ENCODE data around the gene CDHR2.
A peak's percentile ranks its signal among the peaks of the same experiment; 100 is the strongest.

Gene CDHR2, protein sequence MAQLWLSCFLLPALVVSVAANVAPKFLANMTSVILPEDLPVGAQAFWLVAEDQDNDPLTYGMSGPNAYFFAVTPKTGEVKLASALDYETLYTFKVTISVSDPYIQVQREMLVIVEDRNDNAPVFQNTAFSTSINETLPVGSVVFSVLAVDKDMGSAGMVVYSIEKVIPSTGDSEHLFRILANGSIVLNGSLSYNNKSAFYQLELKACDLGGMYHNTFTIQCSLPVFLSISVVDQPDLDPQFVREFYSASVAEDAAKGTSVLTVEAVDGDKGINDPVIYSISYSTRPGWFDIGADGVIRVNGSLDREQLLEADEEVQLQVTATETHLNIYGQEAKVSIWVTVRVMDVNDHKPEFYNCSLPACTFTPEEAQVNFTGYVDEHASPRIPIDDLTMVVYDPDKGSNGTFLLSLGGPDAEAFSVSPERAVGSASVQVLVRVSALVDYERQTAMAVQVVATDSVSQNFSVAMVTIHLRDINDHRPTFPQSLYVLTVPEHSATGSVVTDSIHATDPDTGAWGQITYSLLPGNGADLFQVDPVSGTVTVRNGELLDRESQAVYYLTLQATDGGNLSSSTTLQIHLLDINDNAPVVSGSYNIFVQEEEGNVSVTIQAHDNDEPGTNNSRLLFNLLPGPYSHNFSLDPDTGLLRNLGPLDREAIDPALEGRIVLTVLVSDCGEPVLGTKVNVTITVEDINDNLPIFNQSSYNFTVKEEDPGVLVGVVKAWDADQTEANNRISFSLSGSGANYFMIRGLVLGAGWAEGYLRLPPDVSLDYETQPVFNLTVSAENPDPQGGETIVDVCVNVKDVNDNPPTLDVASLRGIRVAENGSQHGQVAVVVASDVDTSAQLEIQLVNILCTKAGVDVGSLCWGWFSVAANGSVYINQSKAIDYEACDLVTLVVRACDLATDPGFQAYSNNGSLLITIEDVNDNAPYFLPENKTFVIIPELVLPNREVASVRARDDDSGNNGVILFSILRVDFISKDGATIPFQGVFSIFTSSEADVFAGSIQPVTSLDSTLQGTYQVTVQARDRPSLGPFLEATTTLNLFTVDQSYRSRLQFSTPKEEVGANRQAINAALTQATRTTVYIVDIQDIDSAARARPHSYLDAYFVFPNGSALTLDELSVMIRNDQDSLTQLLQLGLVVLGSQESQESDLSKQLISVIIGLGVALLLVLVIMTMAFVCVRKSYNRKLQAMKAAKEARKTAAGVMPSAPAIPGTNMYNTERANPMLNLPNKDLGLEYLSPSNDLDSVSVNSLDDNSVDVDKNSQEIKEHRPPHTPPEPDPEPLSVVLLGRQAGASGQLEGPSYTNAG (N-terminal part only)

GRCh38 chr5:176548967-176549444 is at the start of gene CDHR2:
Gene CDHR2, plus strand, starts transcription at chr5:176549342. Its CDS starts 16,011 bp downstream, at chr5:176565353.
- DNase-seq (ENCODE audit: low read depth) = no peak

- peak; percentile 13 for DNase-seq (ENCODE audit: low read depth)
These were observed 48.6 kb upstream of the CDHR2 start for GRCh38 chr5:176500511-176500910.

GRCh38 chr5:176501333-176501732 is 47.8 kb upstream of the CDHR2 start:
- DNase-seq (ENCODE audit: low read depth) = peak; percentile 78

GRCh38 chr5:176503496-176503895 is 45.6 kb upstream of the CDHR2 start:
- DNase-seq (ENCODE audit: low read depth) = no peak

GRCh38 chr5:176507911-176508310 is 41.2 kb upstream of the CDHR2 start:
- no peak for DNase-seq (ENCODE audit: low read depth)

DNA sequence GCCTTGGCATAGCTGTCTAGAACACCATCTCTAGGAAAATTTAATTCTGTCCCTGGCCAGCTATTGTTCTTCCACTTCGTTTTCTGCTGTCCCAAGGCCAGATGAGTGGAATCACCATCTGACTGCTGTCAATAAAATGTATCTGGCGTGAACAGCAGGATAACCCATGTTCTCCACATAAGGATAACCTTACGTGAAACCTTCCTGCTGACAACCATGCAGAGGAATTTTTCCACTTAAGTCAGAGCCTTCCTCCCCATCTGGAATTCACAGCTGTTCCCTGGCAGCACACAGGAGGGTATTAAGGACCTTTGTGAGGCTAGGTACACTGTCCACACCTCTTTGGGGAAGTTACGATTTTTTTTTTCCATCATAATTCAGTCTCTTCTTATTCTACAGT is 40.5 kb upstream of the CDHR2 start:
- no peak for DNase-seq (ENCODE audit: low read depth)

DNA sequence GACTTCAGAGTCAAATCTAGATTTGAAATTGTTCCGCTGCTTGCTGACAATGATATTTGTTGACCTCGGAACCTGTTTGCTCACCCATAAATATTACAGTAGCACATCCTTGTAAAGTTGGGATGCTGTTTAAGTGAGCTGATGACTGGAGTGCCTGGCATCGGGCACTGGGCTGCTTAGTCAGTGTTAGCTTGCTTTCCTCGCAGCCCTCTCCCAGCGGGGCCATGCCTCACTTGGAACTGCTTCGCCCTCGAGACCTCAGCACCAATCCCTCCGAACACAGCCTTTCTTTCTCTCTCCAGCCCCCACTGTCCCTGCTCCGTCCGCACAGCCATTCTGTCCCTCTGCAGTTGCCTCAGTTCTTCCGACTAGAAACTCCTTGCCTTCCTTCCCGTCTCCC is 35.4 kb upstream of the CDHR2 start:
- no peak for DNase-seq (ENCODE audit: low read depth)

DNA sequence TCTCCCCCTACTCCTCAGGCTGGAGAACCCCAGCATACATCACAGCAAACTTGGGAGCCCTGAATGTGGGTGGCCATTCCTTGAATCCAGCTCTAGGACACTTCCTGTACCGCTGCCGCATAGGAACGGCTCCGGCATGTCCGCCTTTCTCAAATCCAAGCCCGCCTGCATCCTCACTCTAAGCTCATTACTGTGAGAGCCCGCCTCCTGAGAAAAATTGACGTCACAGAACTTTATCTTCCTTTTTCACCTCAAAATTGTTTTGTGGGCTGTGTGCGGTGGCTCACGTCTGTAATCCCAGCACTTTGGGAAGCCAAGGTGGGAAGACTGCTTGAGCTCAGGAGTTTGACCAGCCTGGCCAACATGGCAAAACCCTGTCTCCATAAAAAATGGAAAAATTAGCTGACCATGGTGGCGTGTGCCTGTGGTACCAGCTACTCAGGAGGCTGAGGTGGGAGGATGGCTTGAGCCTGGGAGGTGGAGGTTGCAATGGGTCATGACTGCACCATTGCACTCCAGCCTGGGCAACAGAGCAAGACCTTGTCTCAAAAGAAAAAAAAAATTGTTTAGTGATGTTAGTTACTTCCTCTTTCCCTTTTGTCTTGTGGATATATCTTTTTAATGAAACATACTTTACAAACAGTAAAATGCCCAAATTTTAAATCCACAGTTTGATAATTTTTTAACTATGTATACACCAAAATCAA is 34.7 kb upstream of the CDHR2 start:
- no peak for DNase-seq (ENCODE audit: low read depth)

DNA sequence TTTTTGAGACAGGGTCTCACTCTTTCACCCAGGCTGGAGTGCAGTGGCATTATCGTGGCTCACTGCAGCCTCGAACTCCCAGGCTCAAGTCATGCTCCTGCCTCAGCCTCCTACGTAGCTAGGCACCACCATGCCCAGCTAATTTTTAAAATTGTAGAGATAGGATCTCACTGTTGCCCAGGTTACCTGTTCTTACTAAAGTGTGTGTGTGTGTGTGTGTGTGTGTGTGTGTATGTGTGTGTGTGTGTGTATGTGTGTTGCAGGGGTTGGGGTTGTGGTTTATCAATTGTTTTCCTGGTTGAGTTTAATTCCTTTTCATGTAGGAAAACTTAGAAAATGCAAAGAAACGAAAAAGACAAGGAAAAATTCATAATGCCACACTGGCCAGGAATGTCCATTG is 33.7 kb upstream of the CDHR2 start:
- no peak for DNase-seq (ENCODE audit: low read depth)

- DNase-seq (ENCODE audit: low read depth) = no peak
These were observed 32.0 kb upstream of the CDHR2 start for GRCh38 chr5:176517053-176517661.

- no peak for DNase-seq (ENCODE audit: low read depth)
These were observed 29.1 kb upstream of the CDHR2 start for GRCh38 chr5:176519810-176520720.

DNA sequence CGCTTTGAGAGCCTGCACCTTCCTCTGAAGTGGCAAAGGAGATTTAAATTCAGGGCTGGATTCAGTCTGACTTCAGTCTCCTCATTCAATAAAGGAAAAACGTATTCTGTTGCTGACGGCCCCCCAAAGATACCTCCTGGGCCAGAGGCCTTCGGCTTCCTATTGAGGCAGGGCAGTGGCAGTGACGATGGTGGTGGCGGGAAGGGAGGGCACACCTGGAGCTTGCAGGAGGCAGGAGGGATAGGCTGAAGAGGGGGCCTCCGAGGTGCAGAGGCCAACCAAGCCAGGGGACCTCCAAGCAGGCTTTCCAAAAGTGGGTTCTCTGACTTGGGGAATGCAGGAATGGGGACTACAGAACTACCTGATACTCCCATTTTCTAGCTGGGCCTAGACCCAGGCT is 27.9 kb upstream of the CDHR2 start:
- no peak for DNase-seq (ENCODE audit: low read depth)

- no peak for DNase-seq (ENCODE audit: low read depth)
These were observed 27.4 kb upstream of the CDHR2 start for GRCh38 chr5:176521699-176522263.

GRCh38 chr5:176524138-176524537 is 25.0 kb upstream of the CDHR2 start:
- no peak for DNase-seq (ENCODE audit: low read depth)

DNA sequence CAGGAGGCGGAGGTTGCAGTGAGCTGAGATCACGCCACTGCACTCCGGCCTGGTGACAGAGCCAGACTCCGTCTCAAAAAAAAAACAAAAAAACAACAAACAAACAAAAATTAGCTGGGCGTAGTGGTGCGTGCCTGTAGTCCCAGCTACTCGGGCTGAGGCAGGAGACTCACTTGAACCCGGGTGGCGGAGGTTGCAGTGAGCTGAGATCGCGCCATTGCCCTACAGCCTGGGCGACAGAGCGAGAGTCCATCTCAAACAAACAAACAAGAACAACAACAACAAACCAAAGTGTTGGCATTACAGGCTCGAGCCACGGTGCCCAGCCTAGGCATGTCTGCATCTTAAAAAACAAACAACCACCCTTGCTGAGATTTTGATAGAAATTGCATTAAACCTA is 24.2 kb upstream of the CDHR2 start:
- DNase-seq (ENCODE audit: low read depth) = no peak

DNA sequence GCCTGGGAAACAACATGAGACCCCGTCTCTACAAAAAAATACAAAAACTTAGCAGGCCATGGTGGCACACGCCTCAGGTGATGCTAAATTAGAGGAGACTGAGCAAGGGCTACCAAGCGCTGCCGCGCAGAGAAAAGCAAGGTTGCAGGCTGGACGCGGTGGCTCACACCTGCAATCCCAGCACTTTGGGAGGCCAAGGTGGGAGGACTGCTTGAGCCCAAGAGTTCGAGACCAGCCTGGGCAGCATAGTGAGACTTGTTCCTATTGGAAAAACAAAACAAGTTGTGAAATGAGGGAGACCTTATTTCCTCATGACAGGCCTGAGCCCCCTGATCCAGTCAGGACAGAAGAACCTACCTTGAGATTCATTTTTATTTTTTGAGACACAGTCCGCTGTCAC is 23.5 kb upstream of the CDHR2 start:
- no peak for DNase-seq (ENCODE audit: low read depth)

GRCh38 chr5:176526462-176526861 is 22.7 kb upstream of the CDHR2 start:
- no peak for DNase-seq (ENCODE audit: low read depth)

GRCh38 chr5:176527246-176528222 is 21.6 kb upstream of the CDHR2 start:
- no peak for DNase-seq (ENCODE audit: low read depth)

All from EH (cell line).